A673 (cell line): ENCODE measurements around the gene ATP11C.

Source experiments
- CTCF ChIP-seq: fragments of 300-800, 200-600 bp; sonication (generic); conservative IDR thresholded peaks from 2 replicates; pipeline ENCODE4 v1.5.1; 2017; ENCODE audit warnings: low read depth, mild to moderate bottlenecking, antibody characterized with exemption, low read length, moderate library complexity, mixed read lengths
- EZH2 ChIP-seq: fragments of 200-600 bp; sonication (generic); IDR thresholded peaks from 2 replicates; pipeline ENCODE4 v1.6.1; 2017; ENCODE audit warnings: borderline replicate concordance, low read depth, mild to moderate bottlenecking, mixed read lengths, antibody characterized with exemption, low read length; ENCODE audit not compliant: poor library complexity, severe bottlenecking

DNA sequence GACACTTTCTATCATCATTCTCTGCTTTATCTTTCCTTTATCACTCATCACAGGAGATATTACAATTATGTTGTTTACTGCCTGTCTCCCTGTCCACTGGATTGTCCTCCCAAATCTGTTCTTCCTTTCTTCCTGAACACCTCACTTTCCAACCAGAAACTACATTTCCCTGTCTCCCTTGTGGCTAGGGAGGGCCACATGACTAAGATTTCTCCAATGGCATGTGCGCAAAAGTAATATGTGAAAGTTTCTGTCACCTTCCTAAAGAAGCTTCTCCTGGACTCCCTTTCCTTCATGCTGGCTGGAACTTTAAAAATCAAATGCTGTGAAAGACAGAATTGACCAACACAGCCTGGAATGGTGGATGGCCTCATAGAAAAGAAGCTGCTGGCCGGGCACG is 25.8 kb downstream of the ATP11C start:
- TF ChIP-seq CTCF (no peak), EZH2 (no peak)
